GM12891 (cell line): ENCODE data around the gene CADM1.

Experiments
- DNase-seq: peaks from one replicate; pipeline ENCODE4 v3.0.0; 2011; ENCODE audit warnings: low spot score; ENCODE audit not compliant: insufficient read length
- FAIRE-seq: peaks from 2 replicates; lab custom pipeline; 2011; peaks lifted over from hg19 to GRCh38; lab: Jason Lieb, UNC
- PAX5 ChIP-seq: IDR thresholded peaks from 2 replicates; pipeline ENCODE4 v1.6.1; 2011; ENCODE audit warnings: low read length, moderate library complexity, mild to moderate bottlenecking; ENCODE audit not compliant: insufficient read depth, severe bottlenecking
- POLR2A ChIP-seq: IDR thresholded peaks from 2 replicates; pipeline ENCODE4 v1.6.1; 2011; ENCODE audit warnings: low read depth, low read length, control low read depth
- POLR2AphosphoS5 ChIP-seq: IDR thresholded peaks from 2 replicates; pipeline ENCODE4 v1.6.1; 2011; ENCODE audit warnings: low read depth, low read length, control low read depth
- POU2F2 ChIP-seq: IDR thresholded peaks from 2 replicates; pipeline ENCODE4 v1.6.1; 2011; ENCODE audit warnings: low read depth, mild to moderate bottlenecking, control low read depth, low read length, moderate library complexity
- SPI1 ChIP-seq: IDR thresholded peaks from 2 replicates; pipeline ENCODE4 v1.6.1; 2011; ENCODE audit warnings: low read depth, low read length, control low read depth
- TAF1 ChIP-seq: IDR thresholded peaks from 2 replicates; pipeline ENCODE4 v1.6.1; 2011; ENCODE audit warnings: low read depth, low read length, control low read depth

Gene CADM1

DNA sequence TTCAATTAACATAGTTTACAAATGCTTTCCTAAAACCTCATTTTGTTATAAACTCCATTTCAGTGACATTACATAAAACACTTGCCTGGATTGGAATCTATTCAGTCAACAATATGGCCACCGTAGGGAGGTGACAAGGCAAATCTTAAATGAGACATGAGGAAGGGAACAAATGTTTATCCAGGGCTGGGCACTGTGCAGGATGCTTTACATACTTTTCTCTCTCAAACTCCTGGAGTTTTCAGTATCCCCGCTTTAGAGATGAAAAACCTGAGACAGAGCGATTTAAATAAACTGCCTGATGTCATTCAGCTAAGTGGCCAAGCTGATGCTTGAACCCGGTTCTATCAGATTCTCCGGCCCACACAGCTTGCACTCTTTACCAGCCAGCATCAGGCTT lies 259.9 kb downstream of the CADM1 start:
- FAIRE-seq (no peak), DNase-seq (no peak)
- TF ChIP-seq POLR2A (no peak), POU2F2 (no peak), TAF1 (no peak), POLR2AphosphoS5 (no peak), PAX5 (no peak), SPI1 (no peak)

DNA sequence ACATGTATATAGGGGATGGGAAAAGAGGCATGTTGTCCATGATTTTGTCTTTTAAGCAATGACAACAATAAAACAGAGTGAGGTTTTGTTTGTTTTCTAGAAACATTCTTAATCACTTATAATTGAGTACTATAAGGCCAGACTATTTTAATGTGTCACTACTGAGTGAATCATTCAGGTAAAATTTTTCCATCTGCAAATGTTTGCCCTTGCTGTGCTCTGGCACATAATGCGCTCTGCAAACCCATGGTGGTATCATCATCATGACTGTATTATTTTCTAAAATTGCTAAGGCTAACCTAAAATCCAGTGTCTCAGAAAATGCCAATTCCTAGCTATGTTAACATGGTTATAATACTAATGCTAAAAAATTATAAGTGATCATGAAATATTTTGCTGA lies 261.2 kb downstream of the CADM1 start:
- FAIRE-seq = no peak

DNA sequence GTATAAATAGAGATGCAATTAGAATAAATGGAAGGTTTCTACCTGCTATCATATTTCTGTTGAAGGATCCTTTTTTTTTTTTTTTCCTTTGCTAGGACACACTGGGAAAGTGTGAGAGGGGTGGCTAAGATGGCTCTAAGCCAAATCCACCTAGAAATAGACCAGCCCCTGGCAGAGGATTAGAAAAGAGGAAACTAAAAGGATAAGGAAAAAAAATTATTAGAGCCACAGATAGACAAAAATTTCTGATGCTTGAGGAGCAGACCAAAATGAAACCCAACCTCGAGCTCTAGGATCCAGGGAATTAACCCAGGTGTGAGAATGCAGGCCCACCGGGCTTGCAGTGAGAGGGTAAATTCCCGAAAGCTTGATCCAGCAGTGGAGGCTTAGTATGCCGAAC lies 262.3 kb downstream of the CADM1 start:
- TF ChIP-seq POLR2AphosphoS5 = no peak
- no peak for TF ChIP-seq POLR2A
- TF ChIP-seq PAX5 = no peak
- no peak for TF ChIP-seq TAF1
- TF ChIP-seq POU2F2 = no peak
- FAIRE-seq = no peak
- DNase-seq = no peak

More for the DNA sequence above, 261.2 kb downstream of the CADM1 start:
- DNase-seq = no peak
- TF ChIP-seq POU2F2 (no peak), SPI1 (no peak), TAF1 (no peak), PAX5 (no peak), POLR2AphosphoS5 (no peak), POLR2A (no peak)

DNA sequence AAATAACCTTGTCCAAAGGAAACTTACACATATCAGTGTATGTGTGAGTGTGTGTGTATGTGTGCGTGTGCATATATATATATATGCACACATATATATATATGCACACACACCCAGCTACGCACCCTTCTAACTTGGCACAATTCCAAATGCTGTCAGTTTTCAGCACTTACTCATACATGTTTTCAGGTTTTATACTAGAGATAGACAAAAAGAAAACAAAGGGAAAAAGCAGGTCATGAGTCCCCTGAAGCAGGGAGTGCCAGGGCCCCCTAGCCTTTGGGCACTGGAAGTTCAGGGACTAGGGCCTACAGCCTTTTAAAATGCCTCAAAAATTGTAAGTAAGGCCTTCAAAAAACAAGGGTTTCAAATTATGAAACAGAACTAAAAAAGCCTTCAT lies 265.4 kb downstream of the CADM1 start:
- FAIRE-seq = no peak
- TF ChIP-seq POU2F2 = no peak
- no peak for TF ChIP-seq POLR2A
- DNase-seq = no peak

DNA sequence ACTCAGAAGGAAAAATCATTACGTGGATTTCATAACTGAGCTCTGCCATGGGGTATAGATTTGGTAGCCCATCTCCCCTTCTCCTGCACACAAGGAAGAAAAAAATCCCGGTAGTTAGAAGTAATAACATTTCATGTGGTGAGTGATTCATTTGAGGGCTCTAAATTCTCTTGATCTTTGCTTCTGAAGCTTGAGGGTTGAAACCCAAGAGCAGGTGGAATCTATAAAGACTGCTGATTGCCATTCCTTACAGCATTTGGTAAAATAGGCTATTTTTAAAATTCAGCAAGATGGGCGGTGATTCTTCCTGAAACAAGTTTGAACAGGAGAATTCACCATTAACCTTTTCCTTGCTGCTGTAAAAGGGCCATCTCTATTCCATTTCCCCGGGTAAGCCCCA lies 266.1 kb downstream of the CADM1 start:
- DNase-seq (no peak), FAIRE-seq (no peak)
- no peak for TF ChIP-seq SPI1
- no peak for TF ChIP-seq PAX5
- no peak for TF ChIP-seq POLR2AphosphoS5

DNA sequence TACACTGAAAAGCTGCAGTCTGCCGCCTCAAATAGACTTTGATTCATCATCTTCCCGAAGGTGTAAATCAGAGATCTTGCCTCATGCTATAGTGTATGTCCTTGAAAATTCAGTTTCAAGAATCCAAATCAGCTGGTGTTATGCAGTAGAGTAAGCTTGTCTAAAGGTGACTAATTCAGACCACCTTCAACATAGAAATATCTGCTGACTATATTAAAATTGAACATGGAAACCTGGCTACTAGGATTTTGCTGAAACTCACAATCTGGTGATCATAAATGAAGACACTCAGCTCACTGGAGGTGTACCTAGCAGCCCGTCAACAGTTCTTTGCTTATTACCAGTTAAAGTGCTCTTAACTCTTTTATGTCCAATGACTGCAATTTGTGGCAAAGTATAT lies 266.6 kb downstream of the CADM1 start:
- no peak for TF ChIP-seq PAX5
- no peak for TF ChIP-seq POLR2A
- FAIRE-seq (peak; percentile 40), DNase-seq (no peak)

DNA sequence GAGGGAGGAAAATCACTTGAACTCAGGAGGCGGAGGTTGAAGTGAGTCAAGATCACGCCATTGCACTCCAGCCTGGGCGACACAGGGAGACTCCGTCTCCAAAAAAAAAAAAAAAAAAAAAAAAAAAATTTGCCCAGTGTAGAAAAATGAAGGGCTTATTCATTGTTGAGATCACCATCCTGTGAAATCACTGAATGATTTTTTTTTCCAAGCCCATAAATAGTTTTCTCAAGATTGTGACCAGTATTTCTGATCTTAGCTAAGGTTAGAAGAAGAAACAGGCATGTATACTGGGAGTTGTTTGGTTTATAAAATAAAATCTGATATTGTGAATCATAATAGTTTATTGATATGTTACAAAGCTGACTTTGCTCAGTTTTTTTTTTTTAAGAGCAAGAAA lies 269.4 kb downstream of the CADM1 start:
- FAIRE-seq = no peak

DNA sequence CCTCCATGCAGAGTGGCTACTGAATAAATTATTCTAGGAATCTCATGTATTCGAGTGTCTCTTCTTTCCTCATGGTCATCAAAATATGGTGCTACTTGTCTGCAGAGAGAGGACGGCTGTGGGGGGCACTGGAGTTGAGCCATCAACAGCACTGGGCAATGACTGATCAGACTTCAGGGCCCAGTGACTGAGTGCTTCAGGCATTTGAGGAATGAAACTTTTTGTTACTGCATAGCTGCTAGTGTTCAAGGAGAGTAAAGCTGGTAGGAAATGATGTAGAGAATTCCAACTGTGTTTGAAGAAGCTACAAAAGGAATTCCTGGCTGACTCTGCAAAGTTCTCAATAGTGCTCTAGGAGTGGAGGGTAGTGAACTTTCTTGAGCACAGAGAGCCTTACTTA lies 277.7 kb downstream of the CADM1 start:
- no peak for TF ChIP-seq PAX5
- no peak for TF ChIP-seq POLR2A
- no peak for TF ChIP-seq POU2F2
- no peak for TF ChIP-seq TAF1
- TF ChIP-seq POLR2AphosphoS5 = no peak
- no peak for TF ChIP-seq SPI1
- DNase-seq (no peak), FAIRE-seq (no peak)

More for the DNA sequence above, 269.4 kb downstream of the CADM1 start:
- TF ChIP-seq PAX5 = no peak
- no peak for TF ChIP-seq SPI1
- no peak for TF ChIP-seq TAF1
- TF ChIP-seq POU2F2 = no peak
- TF ChIP-seq POLR2A = no peak
- TF ChIP-seq POLR2AphosphoS5 = no peak
- no peak for DNase-seq

DNA sequence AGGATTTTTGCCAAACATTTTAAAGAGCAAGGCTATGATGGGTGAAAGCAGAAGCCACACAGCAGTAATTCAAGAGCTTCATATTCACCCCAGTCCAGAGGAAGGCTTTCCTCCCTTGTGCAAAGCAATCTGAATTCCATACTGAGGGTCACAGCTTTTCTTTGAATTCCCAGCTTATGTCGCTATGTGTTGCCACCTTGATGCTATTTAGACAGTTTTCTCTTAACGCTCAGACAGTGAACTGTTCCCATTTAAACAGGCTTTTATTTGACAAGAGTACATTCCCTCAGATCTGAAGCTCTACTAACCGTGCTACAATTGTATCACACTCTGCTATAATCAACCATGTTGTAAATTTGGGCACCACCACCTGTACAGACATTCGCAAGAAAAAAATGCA lies 279.7 kb downstream of the CADM1 start:
- TF ChIP-seq PAX5 (no peak), POLR2A (no peak), TAF1 (no peak), POLR2AphosphoS5 (no peak), SPI1 (no peak), POU2F2 (no peak)
- FAIRE-seq = no peak
- no peak for DNase-seq

DNA sequence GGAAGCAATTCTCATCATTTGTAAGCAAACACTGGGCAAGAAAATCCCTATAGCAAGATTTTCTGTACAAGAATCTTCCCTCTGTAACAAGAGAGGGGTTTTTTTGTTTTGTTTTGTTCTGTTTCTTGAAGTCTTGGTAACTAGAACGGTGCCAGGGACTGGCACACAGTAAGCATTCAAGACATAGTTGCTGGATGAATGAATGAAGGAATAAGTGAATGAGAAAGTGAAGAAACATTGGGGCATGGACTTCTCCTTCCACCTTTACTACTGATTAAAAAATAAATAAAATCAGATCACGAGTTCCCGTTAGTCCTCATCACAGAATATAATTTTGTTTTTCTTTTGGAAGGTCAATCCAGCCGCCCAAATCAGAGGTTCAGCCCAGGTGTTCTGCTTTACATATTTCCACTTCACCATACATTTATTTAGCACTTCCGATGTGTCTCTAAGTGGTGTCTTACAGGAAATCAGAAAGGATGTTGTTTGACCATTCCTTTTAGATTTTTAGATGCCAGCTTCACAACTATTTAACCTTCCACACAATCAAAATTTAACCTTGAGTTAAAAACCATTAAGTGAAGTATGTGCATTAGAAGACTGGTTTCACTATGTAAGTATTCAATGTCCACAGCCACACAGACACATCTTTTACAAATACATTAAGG lies 281.2 kb downstream of the CADM1 start:
- no peak for FAIRE-seq
- TF ChIP-seq POU2F2 (no peak), PAX5 (no peak), SPI1 (no peak), TAF1 (no peak), POLR2A (no peak), POLR2AphosphoS5 (no peak)
- DNase-seq = no peak

DNA sequence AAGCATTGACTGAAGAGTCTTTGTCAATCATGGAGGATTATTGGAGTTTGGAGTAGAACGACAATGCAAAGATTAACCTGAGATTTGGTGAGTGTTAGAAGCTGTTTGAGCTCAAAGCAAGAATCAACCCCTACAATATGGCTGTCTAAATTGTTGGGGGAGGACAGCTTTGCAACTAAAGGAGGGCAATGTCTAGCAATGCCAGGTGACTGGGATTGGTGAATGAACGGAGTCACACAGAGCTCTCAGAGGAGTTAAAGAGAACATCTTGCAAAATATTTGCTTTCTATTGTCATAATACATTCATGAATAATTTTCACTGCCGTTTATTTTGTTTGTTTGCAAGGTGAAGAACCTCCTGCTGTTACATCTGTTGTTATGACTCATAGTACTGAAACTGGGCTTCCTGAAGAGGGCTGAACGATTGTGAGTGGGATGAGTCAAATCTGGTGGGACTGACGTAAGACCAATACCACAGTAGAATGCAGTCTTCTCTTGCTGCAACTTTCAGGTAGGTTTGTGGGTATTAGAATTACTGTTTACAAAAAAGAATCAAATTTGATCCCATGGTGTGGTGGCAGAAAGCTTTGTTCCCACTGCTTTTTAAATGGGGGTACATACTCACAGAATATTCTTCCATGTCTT lies 281.9 kb downstream of the CADM1 start:
- DNase-seq = peak; percentile 18

More for the DNA sequence above, 281.9 kb downstream of the CADM1 start:
- peak; percentile 94 for FAIRE-seq
- peak; percentile 89 for TF ChIP-seq POU2F2
- peak; percentile 8; the same call in 1 of the 2 replicates for TF ChIP-seq SPI1
- no peak for TF ChIP-seq POLR2A
- TF ChIP-seq POLR2AphosphoS5 = no peak
